ENCODE data around the gene PARVG.

- TF ChIP-seq CTCF (IDR thresholded peaks at IDR 0.05; ENCODE audit: low read length), result no peak
- TF ChIP-seq EZH2phosphoT487 (IDR thresholded peaks at IDR 0.05; ENCODE audit: low read length), result no peak
Measured at GRCh38 chr22:44249376-44250147, 68.8 kb downstream of the PARVG start.
